K562 (cell line): ENCODE measurements around the gene ZNF408. TPM values are rescaled to one million over a fixed set of nuclear protein-coding genes. Genes with fewer than 3 reads are reported as not detected.

Source experiments
- ATAC-seq: fragments of 200-7000 bp; cut with Tn5 transposase; 3 replicates; pipeline ENCODE4 v1.9.1; 2020; ENCODE audit warnings: moderate library complexity
- BruUV-seq: library from RNA; stranded (reverse); fragments of 400-500 nt; replicated peaks from 2 replicates; lab custom pipeline; 2021; lab: Mats Ljungman, UMichigan
- CTCF ChIA-PET: fragments of 300-600 bp; formaldehyde crosslinking; extraction: SDS; loops from one replicate; lab custom pipeline; 2021; ENCODE audit warnings: low intra/inter-chr PET ratio; lab: Yijun Ruan, JAX
- POLR2A ChIA-PET: fragments of 300-600, 350-650 bp; sonication (Branson Sonifier 250); formaldehyde crosslinking; extraction: SDS; loops from one replicate; lab custom pipeline; 2021; ENCODE audit warnings: antibody characterized with exemption, inconsistent platforms; lab: Yijun Ruan, JAX
- DNase-seq, 4 experiments: peaks; one replicate each; pipeline versions ENCODE4 v3.0.0 to v3.0.0-alpha.2; 2011 to 2018; ENCODE audit warnings: low spot score in 3 of 4, mixed read lengths in 3 of 4; ENCODE audit errors: extremely low read depth in 1 of 4
- FAIRE-seq: peaks from 2 replicates; lab custom pipeline; 2011; peaks lifted over from hg19 to GRCh38; lab: Jason Lieb, UNC
- H2AFZ ChIP-seq: 2 replicates; pipeline ENCODE4 v1.6.0; 2011; ENCODE audit warnings: low read depth, low read length, control low read depth, inconsistent platforms
- H3K27ac ChIP-seq: fragments of 200-600 bp; 3 replicates; pipeline ENCODE4 v1.8.0; 2011; ENCODE audit warnings: low read depth, mild to moderate bottlenecking, control low read depth, inconsistent platforms, low read length, moderate library complexity, mixed read lengths; ENCODE audit errors: extremely low read depth
- H3K27me3 ChIP-seq, 2 experiments: fragments of 300-600 bp in 1 of 2; 2 replicates in 1 of 2; 3 replicates in 1 of 2; pipeline versions ENCODE4 v1.6.0 to v1.8.0; 2011; ENCODE audit warnings: inconsistent platforms in 2 of 2, low read length in 2 of 2, mild to moderate bottlenecking in 1 of 2, mixed read lengths in 1 of 2, moderate library complexity in 1 of 2; ENCODE audit not compliant: control insufficient read depth in 2 of 2, insufficient read depth in 2 of 2
- H3K36me3 ChIP-seq: fragments of 300-600 bp; 3 replicates; pipeline ENCODE4 v1.8.0; 2011; ENCODE audit warnings: mild to moderate bottlenecking, low read length, inconsistent platforms; ENCODE audit not compliant: control insufficient read depth, insufficient read depth
- H3K4me1 ChIP-seq, 2 experiments: fragments of 200-600 bp in 1 of 2; replicated peaks in 1 of 2; 2 replicates in 1 of 2; 3 replicates in 1 of 2; pipeline versions ENCODE4 v1.5.1 to v1.8.0; 2011; ENCODE audit warnings: inconsistent platforms in 2 of 2, low read length in 2 of 2, mild to moderate bottlenecking in 1 of 2, mixed read lengths in 1 of 2, moderate library complexity in 1 of 2; ENCODE audit not compliant: control insufficient read depth in 2 of 2, insufficient read depth in 2 of 2
- H3K4me2 ChIP-seq: 2 replicates; pipeline ENCODE4 v1.6.1; 2011; ENCODE audit warnings: low read length, control low read depth, inconsistent platforms, mixed read lengths; ENCODE audit not compliant: insufficient read depth
- H3K4me3 ChIP-seq: fragments of 200-600 bp; sonication (generic), shearing (Covaris generic); 2 replicates; pipeline ENCODE4 v1.5.1; 2016; ENCODE audit warnings: control low read depth, inconsistent platforms
- H3K79me2 ChIP-seq: fragments of 200-600 bp; 3 replicates; pipeline ENCODE4 v1.8.0; 2011; ENCODE audit warnings: low read length, inconsistent platforms; ENCODE audit not compliant: control insufficient read depth, insufficient read depth
- H3K9ac ChIP-seq, 2 experiments: 2 replicates each; pipeline versions ENCODE4 v1.6.0 to v1.6.1; 2011; ENCODE audit warnings: low read depth in 2 of 2, low read length in 2 of 2, control low read depth in 1 of 2, inconsistent platforms in 1 of 2, mild to moderate bottlenecking in 1 of 2, mixed read lengths in 1 of 2; ENCODE audit not compliant: insufficient read depth in 1 of 2
- H3K9me1 ChIP-seq: one replicate; pipeline ENCODE4 v1.6.0; 2011; ENCODE audit warnings: inconsistent platforms, mild to moderate bottlenecking, low read length, moderate library complexity; ENCODE audit not compliant: control insufficient read depth, insufficient read depth
- H3K9me3 ChIP-seq: replicated peaks from 2 replicates; pipeline ENCODE4 v1.5.1; 2011; ENCODE audit warnings: low read depth, low read length, inconsistent platforms; ENCODE audit not compliant: control insufficient read depth, insufficient read depth
- H4K20me1 ChIP-seq: replicated peaks from 2 replicates; pipeline ENCODE4 v1.6.1; 2011; ENCODE audit warnings: low read length, inconsistent platforms, mixed read lengths; ENCODE audit not compliant: control insufficient read depth, insufficient read depth
- ELF2 ChIP-seq: fragments of 250-450 bp; sonication (Bioruptor Pico); IDR thresholded peaks from 2 replicates; pipeline ENCODE4 v1.5.0; 2021; ENCODE audit warnings: mild to moderate bottlenecking
- LARP7 ChIP-seq: fragments of 450-650 bp; IDR thresholded peaks from 2 replicates; pipeline ENCODE4 v1.6.1; 2016
- NCOA4 ChIP-seq: fragments of 450-650 bp; IDR thresholded peaks from 2 replicates; pipeline ENCODE4 v1.6.1; 2018; ENCODE audit warnings: mild to moderate bottlenecking; ENCODE audit not compliant: partially characterized antibody
- TAF9B ChIP-seq: fragments of 450-650 bp; IDR thresholded peaks from 2 replicates; pipeline ENCODE4 v1.6.1; 2018; ENCODE audit warnings: mild to moderate bottlenecking; ENCODE audit not compliant: partially characterized antibody
- TRIM28 ChIP-seq: fragments of 450-650 bp; IDR thresholded peaks from 2 replicates; pipeline ENCODE4 v1.6.1; 2017
- ZNF311 ChIP-seq: fragments of 250-450 bp; sonication (Bioruptor Pico); IDR thresholded peaks from 2 replicates; pipeline ENCODE4 v1.4.0; 2020; ENCODE audit warnings: mild to moderate bottlenecking, moderate library complexity
- WGBS: fragments of 100-300 bp; shearing (Covaris generic); methylation state at CpG from one replicate; pipeline ENCODE4 v1.1.6; 2016; ENCODE audit warnings: low coverage, mixed read lengths; ENCODE audit not compliant: insufficient coverage; ENCODE audit errors: missing lambda C conversion rate; 5-methylcytosine and 5-hydroxymethylcytosine counted together
- in situ Hi-C: fragments of 300-500 bp; cut with MboI; formaldehyde crosslinking; loops from 4 replicates; pipeline ENCODE4 v1.15.0; 2018; ENCODE audit warnings: inconsistent platforms, mixed read lengths
- intact Hi-C: fragments of 100-400 bp; cut with micrococcal nuclease; formaldehyde crosslinking; loops from 2 replicates; pipeline ENCODE4 v1.14.2; 2022
- polyA plus RNA-seq, 8 experiments: library from polyadenylated mRNA; depleted of rRNA in 4 of 8; stranded (reverse) in 5 of 8; unstranded in 3 of 8; fragments of >200 nt; fragmentation: Nextera tagmentation in 2 of 8; fragmentation: Illumina TruSeq in 1 of 8; extraction: Ambion mirVana in 2 of 8; extraction: Trizol in 1 of 8; gene quantifications; 2 replicates each; pipeline versions ENCODE4 v1.2.1 to v1.2.3, GENCODE V29; 2011 to 2014; ENCODE audit warnings: inconsistent platforms in 1 of 8, missing spikeins in 1 of 8
- total RNA-seq, 7 experiments: library from RNA; depleted of rRNA in 6 of 7; stranded (reverse); fragments of >200 nt in 6 of 7; fragmentation: Illumina TruSeq in 2 of 7; extraction: Trizol in 2 of 7; gene quantifications; 2 replicates each; pipeline versions ENCODE4 v1.2.1 to v1.2.3, GENCODE V29; 2011 to 2021; ENCODE audit warnings: low replicate concordance in 1 of 7
- TF ChIP-seq, protein P1 (sequence below), 2 experiments: fragments of 450-650 bp; IDR thresholded peaks; 2 replicates each; pipeline ENCODE4 v1.6.1; 2016; ENCODE audit warnings: mild to moderate bottlenecking in 2 of 2, borderline replicate concordance in 1 of 2, low read depth in 1 of 2, moderate library complexity in 1 of 2
- TF ChIP-seq, protein P2 (sequence below), 3 experiments: fragments of 200-800 bp in 1 of 3; fragments of 250-450 bp in 1 of 3; fragments of 450-650 bp in 1 of 3; sonication (Bioruptor Pico) in 1 of 3; sonication (Bioruptor generic) in 1 of 3; formaldehyde crosslinking in 1 of 3; IDR thresholded peaks; 2 replicates each; pipeline versions ENCODE4 v1.6.1 to v1.8.0; 2016 to 2022; ENCODE audit warnings: mild to moderate bottlenecking in 2 of 3, missing genetic modification characterization in 2 of 3, missing compliant biosample characterization in 1 of 3, moderate library complexity in 1 of 3
- TF ChIP-seq, protein P3 (sequence below): fragments of 450-650 bp; formaldehyde crosslinking; IDR thresholded peaks from 2 replicates; pipeline ENCODE4 v1.4.0; 2020; ENCODE audit warnings: mild to moderate bottlenecking, moderate library complexity

ZNF408 gene
- total and polyA plus RNA-seq, 9 of the 15 experiments (the other 6 are each of a cell fraction or from before 2014, with no cell fraction given), result 0.15 to 18.4 (median 7.4) TPM

DNA sequence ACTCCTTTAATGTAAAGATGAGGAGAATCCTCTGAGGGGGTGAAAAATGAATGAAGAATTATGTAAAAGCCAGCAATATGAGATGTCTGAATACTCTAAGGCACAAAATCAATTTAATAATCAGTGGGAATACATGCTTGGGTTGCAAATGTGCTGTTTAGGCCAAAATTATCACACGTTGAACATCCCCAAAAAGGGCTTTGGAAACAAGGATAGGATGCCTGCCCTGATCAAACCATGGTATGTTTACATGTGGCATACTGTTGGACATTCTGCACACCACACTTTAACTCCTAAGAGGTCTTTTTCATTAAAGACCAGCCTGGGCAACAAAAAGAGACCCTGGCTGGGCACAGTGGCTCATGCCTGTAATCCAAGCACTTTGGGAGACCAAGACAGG is 44.5 kb downstream of the ZNF408 start:
- Histone ChIP-seq H3K79me2 (no peaks in the 10 kb centered on the region), H2AFZ (no peak overlapping the region), H3K9me3 (no peaks in the 10 kb centered on the region), H3K27me3 (no peaks in the 10 kb centered on the region), H3K9ac (no peak overlapping the region), H3K4me2 (no peak overlapping the region), H3K36me3 (peaks cover 88% of the 10 kb centered on the region), H3K4me3 (no peak overlapping the region), H3K27ac (no peak overlapping the region), H3K9me1 (no peaks in the 10 kb centered on the region), H3K4me1 (no peaks in the 10 kb centered on the region), H4K20me1 (no peaks in the 10 kb centered on the region)
- ChIA-PET CTCF (no interaction called here), POLR2A (no interaction called here)
- intact Hi-C loops (no loop called here), in situ Hi-C loops (loop anchor here (10.0 kb wide), 1 partner anchor 389 kb away; no protein-coding TSS in a partner anchor)
- DNase-seq (no peak), ATAC-seq (no peak), FAIRE-seq (no peak)
- BruUV-seq, result no TSS peak
- 47% methylated on average over 1 of the region's 1 CpG for WGBS
- TF ChIP-seq, protein P1, sequence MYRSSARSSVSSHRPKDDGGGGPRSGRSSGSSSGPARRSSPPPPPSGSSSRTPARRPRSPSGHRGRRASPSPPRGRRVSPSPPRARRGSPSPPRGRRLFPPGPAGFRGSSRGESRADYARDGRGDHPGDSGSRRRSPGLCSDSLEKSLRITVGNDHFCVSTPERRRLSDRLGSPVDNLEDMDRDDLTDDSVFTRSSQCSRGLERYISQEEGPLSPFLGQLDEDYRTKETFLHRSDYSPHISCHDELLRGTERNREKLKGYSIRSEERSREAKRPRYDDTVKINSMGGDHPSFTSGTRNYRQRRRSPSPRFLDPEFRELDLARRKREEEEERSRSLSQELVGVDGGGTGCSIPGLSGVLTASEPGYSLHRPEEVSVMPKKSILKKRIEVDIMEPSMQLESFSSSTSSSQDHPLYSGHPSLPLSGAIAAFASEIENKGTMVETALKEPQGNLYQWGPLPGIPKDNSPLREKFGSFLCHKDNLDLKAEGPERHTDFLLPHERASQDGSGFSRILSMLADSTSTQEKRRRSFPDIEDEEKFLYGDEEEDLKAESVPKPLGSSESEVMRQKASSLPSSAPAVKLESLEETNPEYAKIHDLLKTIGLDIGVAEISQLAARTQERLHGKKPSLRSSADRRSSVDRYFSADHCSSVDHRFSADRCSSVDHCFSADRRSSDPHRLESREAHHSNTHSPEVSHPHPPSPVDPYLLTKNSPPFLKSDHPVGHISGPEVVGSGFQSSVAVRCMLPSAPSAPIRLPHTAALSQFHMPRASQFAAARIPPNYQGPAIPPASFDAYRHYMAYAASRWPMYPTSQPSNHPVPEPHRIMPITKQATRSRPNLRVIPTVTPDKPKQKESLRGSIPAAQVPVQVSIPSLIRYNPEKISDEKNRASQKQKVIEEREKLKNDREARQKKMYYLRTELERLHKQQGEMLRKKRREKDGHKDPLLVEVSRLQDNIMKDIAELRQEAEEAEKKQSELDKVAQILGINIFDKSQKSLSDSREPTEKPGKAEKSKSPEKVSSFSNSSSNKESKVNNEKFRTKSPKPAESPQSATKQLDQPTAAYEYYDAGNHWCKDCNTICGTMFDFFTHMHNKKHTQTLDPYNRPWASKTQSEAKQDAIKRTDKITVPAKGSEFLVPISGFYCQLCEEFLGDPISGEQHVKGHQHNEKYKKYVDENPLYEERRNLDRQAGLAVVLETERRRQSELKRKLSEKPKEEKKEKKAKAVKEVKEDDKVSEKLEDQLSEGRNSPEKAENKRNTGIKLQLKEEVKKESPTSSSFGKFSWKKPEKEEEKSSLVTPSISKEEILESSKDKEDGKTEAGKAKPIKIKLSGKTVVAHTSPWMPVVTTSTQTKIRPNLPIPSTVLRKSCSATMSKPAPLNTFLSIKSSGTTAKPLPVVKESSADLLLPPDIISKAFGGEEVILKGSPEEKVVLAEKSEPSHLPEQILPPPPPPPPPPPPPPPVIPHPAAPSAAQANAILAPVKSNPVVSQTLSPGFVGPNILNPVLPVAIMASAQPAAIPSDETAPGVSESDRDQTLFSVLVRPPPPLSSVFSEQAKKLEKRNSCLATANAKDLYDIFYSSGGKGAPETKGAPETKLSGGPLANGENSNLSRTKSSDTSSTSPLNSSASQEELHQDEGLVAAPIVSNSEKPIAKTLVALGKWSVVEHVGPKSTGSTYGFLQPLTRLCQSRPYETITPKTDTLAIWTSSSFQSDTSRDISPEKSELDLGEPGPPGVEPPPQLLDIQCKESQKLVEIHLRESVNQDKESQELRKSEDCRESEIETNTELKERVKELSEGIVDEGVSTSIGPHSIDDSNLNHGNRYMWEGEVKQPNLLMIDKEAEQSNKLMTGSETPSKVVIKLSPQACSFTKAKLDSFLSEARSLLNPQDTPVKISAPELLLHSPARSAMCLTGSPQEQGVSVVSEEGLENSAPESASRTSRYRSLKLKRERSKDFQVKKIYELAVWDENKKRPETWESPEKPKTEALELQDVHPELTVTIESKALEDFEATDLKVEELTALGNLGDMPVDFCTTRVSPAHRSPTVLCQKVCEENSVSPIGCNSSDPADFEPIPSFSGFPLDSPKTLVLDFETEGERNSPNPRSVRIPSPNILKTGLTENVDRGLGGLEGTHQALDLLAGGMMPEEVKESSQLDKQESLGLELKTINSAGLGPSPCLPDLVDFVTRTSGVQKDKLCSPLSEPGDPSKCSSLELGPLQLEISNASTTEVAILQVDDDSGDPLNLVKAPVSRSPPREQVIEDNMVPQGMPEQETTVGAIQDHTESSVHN (IDR thresholded peaks at IDR 0.05; ENCODE audit: borderline replicate concordance in 1 of 2, low read depth in 1 of 2), result no peak
- TF ChIP-seq ZNF311 (CRISPR knock-in tag) (no peak), LARP7 (no peak), TRIM28 (no peak), TAF9B (no peak), NCOA4 (no peak), ELF2 (CRISPR knock-in tag) (no peak)
- TF ChIP-seq, protein P2, sequence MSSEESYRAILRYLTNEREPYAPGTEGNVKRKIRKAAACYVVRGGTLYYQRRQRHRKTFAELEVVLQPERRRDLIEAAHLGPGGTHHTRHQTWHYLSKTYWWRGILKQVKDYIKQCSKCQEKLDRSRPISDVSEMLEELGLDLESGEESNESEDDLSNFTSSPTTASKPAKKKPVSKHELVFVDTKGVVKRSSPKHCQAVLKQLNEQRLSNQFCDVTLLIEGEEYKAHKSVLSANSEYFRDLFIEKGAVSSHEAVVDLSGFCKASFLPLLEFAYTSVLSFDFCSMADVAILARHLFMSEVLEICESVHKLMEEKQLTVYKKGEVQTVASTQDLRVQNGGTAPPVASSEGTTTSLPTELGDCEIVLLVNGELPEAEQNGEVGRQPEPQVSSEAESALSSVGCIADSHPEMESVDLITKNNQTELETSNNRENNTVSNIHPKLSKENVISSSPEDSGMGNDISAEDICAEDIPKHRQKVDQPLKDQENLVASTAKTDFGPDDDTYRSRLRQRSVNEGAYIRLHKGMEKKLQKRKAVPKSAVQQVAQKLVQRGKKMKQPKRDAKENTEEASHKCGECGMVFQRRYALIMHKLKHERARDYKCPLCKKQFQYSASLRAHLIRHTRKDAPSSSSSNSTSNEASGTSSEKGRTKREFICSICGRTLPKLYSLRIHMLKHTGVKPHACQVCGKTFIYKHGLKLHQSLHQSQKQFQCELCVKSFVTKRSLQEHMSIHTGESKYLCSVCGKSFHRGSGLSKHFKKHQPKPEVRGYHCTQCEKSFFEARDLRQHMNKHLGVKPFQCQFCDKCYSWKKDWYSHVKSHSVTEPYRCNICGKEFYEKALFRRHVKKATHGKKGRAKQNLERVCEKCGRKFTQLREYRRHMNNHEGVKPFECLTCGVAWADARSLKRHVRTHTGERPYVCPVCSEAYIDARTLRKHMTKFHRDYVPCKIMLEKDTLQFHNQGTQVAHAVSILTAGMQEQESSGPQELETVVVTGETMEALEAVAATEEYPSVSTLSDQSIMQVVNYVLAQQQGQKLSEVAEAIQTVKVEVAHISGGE (CRISPR knock-in tag; IDR thresholded peaks at IDR 0.05), result no peak
- TF ChIP-seq, protein P3, sequence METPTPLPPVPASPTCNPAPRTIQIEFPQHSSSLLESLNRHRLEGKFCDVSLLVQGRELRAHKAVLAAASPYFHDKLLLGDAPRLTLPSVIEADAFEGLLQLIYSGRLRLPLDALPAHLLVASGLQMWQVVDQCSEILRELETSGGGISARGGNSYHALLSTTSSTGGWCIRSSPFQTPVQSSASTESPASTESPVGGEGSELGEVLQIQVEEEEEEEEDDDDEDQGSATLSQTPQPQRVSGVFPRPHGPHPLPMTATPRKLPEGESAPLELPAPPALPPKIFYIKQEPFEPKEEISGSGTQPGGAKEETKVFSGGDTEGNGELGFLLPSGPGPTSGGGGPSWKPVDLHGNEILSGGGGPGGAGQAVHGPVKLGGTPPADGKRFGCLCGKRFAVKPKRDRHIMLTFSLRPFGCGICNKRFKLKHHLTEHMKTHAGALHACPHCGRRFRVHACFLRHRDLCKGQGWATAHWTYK (CRISPR knock-in tag), result no peak
